Kidney (tissue), 14 donors: ENCODE measurements around the gene ATP1A1. TPM values are rescaled to one million over a fixed set of nuclear protein-coding genes. Genes with fewer than 3 reads are reported as not detected.

Experiments
- DNase-seq, 5 donors: peaks; one replicate each; pipeline ENCODE4 v3.0.0-alpha.2; 2013 to 2020
- FAIRE-seq: peaks from 2 replicates; lab custom pipeline; 2012; peaks lifted over from hg19 to GRCh38; lab: Jason Lieb, UNC
- H3K27ac ChIP-seq, 2 donors: one replicate each; pipeline ENCODE4 v1.7.0; 2013; ENCODE audit warnings: low read depth in 2 of 2, low read length in 2 of 2, inconsistent platforms in 1 of 2
- H3K27me3 ChIP-seq: one replicate; pipeline ENCODE4 v1.7.1; 2013; ENCODE audit warnings: low read length, inconsistent platforms; ENCODE audit not compliant: control insufficient read depth, insufficient read depth
- H3K36me3 ChIP-seq, 3 donors: one replicate each; pipeline versions ENCODE4 v1.7.0 to v1.7.1; 2013; ENCODE audit warnings: low read length in 3 of 3, control low read depth in 1 of 3, inconsistent platforms in 1 of 3; ENCODE audit not compliant: insufficient read depth in 3 of 3, control insufficient read depth in 2 of 3
- H3K4me1 ChIP-seq, 3 donors: one replicate each; pipeline versions ENCODE4 v1.7.0 to v1.7.1; 2013; ENCODE audit warnings: low read length in 3 of 3, inconsistent platforms in 1 of 3, low read depth in 1 of 3; ENCODE audit not compliant: control insufficient read depth in 2 of 3, insufficient read depth in 2 of 3
- H3K4me3 ChIP-seq, 3 donors: one replicate each; pipeline versions ENCODE4 v1.7.0 to v1.8.1; 2013; ENCODE audit warnings: low read length in 3 of 3, control low read depth in 1 of 3, inconsistent platforms in 1 of 3
- H3K9ac ChIP-seq, 3 donors: one replicate each; pipeline versions ENCODE4 v1.7.0 to v1.7.1; 2013; ENCODE audit warnings: low read length in 3 of 3, control low read depth in 1 of 3, inconsistent platforms in 1 of 3
- H3K9me3 ChIP-seq, 3 donors: one replicate each; pipeline versions ENCODE4 v1.7.0 to v1.7.1; 2013; ENCODE audit warnings: low read length in 3 of 3, control low read depth in 1 of 3, inconsistent platforms in 1 of 3; ENCODE audit not compliant: control insufficient read depth in 2 of 3, insufficient read depth in 1 of 3
- CTCF ChIP-seq: IDR thresholded peaks from 3 replicates; pipeline ENCODE4 v1.5.1; 2012; ENCODE audit warnings: mild to moderate bottlenecking, moderate library complexity, borderline replicate concordance; ENCODE audit not compliant: insufficient read depth; ENCODE audit errors: extremely low read depth
- intact Hi-C: fragments of 100-400 bp; cut with DNase I; formaldehyde crosslinking; loops from one replicate; pipeline ENCODE4 v1.11.1; 2022
- polyA plus RNA-seq: library from polyadenylated mRNA; stranded (reverse); fragments of 350-450 nt; fragmentation: Illumina TruSeq; extraction: RNeasy Lipid Tissue Mini Kit (QIAGEN cat#74804); gene quantifications from one replicate; pipeline ENCODE4 v1.2.3, GENCODE V29; 2014; ENCODE audit warnings: low read depth, low replicate concordance; ENCODE audit not compliant: insufficient read depth
- total RNA-seq: library from RNA; stranded (reverse); fragmentation: NEBNext Ultra II Directional; extraction: Animal tissue kit (Norgen Biotek cat#: 25700); gene quantifications from one replicate; pipeline ENCODE4 v1.2.1, GENCODE V29; 2021
- donor health status: control.
- donor health status: control.
- donor health status: control.
- donor health status: control.
- donor health status: control.
- donor health status: DM: yes; HTN: yes; CAD: no.
- donor health status: Normal renal cell carcinoma (clear cell type).

ATP1A1 gene
- total and polyA plus RNA-seq, 2 donors from 2014 or later = 1,218 to 2,241 TPM

DNA sequence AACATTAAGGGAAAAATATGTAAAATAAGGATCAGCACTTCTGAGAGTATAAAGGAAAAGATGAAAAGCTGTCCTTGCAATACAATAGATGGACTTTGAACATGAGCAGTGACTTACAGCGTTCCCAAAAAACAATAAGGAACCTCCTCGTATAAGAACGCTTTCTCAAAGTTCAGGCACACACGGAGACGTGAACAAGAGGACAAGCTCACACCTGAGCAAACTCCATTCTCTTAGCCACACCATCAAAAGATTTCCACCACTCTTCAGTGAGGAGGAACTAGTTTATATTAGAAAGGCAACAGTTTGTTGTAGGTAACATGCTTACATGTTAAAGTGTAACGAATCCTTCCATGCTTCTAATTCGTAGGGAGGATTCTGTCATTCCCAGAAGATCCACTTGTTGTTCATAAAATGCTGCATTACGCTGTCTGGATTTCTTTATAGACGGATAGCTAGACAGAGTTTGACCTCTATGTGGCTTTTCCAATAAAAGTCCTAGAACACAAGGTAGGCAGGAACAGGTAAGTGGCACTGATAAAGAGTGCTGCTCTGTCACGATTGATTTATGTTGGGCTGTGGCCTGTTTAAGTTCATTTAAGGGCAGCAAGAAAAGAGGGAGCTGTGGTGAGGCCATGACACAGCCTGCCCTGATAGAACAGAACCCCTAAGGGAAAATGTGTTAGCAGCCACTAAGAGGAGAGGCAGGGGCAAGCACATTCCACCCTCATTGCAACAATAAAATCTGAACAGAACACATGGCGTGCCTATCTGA lies 37.0 kb upstream of the ATP1A1 start:
- Histone ChIP-seq H3K4me1 (peaks cover 3 to 33% (median 21%) of the 10 kb centered on the region in 3 donors), H3K9ac (no peak overlapping the region), H3K9me3 (no peaks in the 10 kb centered on the region), H3K27ac (peak overlapping the region in 1 of 2 donors; percentile 53), H3K4me3 (no peak overlapping the region), H3K27me3 (no peaks in the 10 kb centered on the region), H3K36me3 (no peaks in the 10 kb centered on the region)
- FAIRE-seq (no peak), DNase-seq (no peak)
- no peak for TF ChIP-seq CTCF
- intact Hi-C loops = no loop called here

DNA sequence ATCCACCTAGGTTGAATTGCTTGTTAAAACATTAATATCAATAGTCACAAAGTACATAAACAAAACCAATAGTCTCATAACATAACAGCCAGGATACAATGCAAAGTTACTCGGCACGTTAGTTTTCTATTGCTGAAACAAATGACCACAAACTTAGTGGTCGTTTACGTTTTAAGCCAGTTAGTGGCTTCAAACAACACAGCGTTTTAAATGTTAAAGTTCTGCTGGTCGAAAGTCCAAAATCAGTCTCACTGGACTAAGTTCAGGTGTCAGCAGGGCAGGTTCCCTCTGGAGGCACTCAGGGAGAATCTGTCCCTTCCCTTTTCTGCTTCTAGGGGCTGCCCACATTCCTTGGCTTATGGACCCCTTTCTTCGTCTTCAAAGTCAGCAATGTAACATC lies 35.6 kb upstream of the ATP1A1 start:
- Histone ChIP-seq H3K9me3 (no peaks in the 10 kb centered on the region), H3K36me3 (no peaks in the 10 kb centered on the region), H3K27me3 (no peaks in the 10 kb centered on the region), H3K4me1 (peaks cover 0 to 29% (median 16%) of the 10 kb centered on the region in 3 donors), H3K9ac (no peak overlapping the region), H3K4me3 (no peak overlapping the region), H3K27ac (peak overlapping the region in 1 of 2 donors; percentile 7)
- intact Hi-C loops = no loop called here
- no peak for FAIRE-seq
- no peak for TF ChIP-seq CTCF
- DNase-seq = no peak

DNA sequence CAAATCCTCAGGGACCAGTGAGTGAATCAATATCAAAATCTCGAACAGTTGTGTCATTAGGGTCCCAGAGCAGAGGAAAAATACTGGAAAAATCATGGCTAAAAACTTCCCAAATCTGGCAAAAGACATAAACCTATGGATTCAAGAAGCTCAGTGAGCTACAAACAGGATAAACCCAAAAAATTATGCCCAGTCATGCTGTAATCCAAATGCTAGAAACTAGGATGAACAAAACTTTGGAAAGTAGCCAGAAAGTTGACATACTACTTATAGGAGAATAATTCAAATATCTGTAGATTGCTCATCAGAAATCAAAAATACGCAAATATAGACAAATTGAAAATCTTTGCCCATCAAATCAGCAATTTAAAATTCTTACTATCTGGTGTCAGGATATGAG lies 34.6 kb upstream of the ATP1A1 start:
- H3K27ac ChIP-seq = no peak overlapping the region
- peaks cover 0 to 27% (median 16%) of the 10 kb centered on the region in 3 donors for H3K4me1 ChIP-seq
- no peaks in the 10 kb centered on the region for H3K36me3 ChIP-seq
- no peaks in the 10 kb centered on the region for H3K27me3 ChIP-seq
- H3K4me3 ChIP-seq = no peak overlapping the region
- DNase-seq (no peak), FAIRE-seq (no peak)
- no peak for TF ChIP-seq CTCF
- H3K9ac ChIP-seq = no peak overlapping the region
- intact Hi-C loops = no loop called here
- no peaks in the 10 kb centered on the region for H3K9me3 ChIP-seq
